ENCODE data around the gene SNTB2.
"Not testable (repeated sequence)": the region's sequence is repeated elsewhere in the genome, so short reads cannot be mapped to it uniquely, and the experiment has no call there.

SNTB2 gene

GRCh38 chr16:69186642-69187445 is at the start of gene SNTB2:
Gene SNTB2, plus strand, starts transcription at chr16:69187164. Its CDS starts 3 bp downstream, at chr16:69187167.
- DNase-seq (ENCODE audit: low read depth) = peak; percentile 97
- Histone ChIP-seq H3K4me3 (ENCODE audit: low read length) (peak within 1 kb of the TSS; percentile 90), H3K36me3 (ENCODE audit: control insufficient read depth, insufficient read depth, low read length, severe bottlenecking) (no peaks in the 10 kb centered on the region), H3K9me3 (ENCODE audit: control insufficient read depth, low read length) (no peaks in the 10 kb centered on the region), H3K4me1 (ENCODE audit: control insufficient read depth, insufficient read depth, low read length) (peaks cover 53% of the 10 kb centered on the region), H3K27me3 (replicated peaks; ENCODE audit: control insufficient read depth, insufficient read depth, low read length) (no peaks in the 10 kb centered on the region), H3K9ac (ENCODE audit: low read length) (peak within 1 kb of the TSS; percentile 86)

GRCh38 chr16:69138608-69139007 is 48.4 kb upstream of the SNTB2 start:
- Histone ChIP-seq H3K9me3 (ENCODE audit: control insufficient read depth, low read length) (no peaks in the 10 kb centered on the region), H3K4me3 (ENCODE audit: low read length) (no peak overlapping the region), H3K36me3 (ENCODE audit: control insufficient read depth, insufficient read depth, low read length, severe bottlenecking) (peaks cover 64% of the 10 kb centered on the region), H3K9ac (ENCODE audit: low read length) (no peak overlapping the region), H3K4me1 (ENCODE audit: control insufficient read depth, insufficient read depth, low read length) (peaks cover 35% of the 10 kb centered on the region), H3K27me3 (replicated peaks; ENCODE audit: control insufficient read depth, insufficient read depth, low read length) (no peaks in the 10 kb centered on the region)
- DNase-seq (ENCODE audit: low read depth) = no peak

GRCh38 chr16:69139464-69139863 is 47.5 kb upstream of the SNTB2 start:
- not testable (repeated sequence) for H3K4me3 ChIP-seq (ENCODE audit: low read length); DNase-seq (ENCODE audit: low read depth); H3K9me3 ChIP-seq (ENCODE audit: control insufficient read depth, low read length); H3K9ac ChIP-seq (ENCODE audit: low read length); H3K27me3 ChIP-seq (replicated peaks; ENCODE audit: control insufficient read depth, insufficient read depth, low read length)
- H3K36me3 ChIP-seq (ENCODE audit: control insufficient read depth, insufficient read depth, low read length, severe bottlenecking) = peaks cover 69% of the 10 kb centered on the region
- peaks cover 30% of the 10 kb centered on the region for H3K4me1 ChIP-seq (ENCODE audit: control insufficient read depth, insufficient read depth, low read length)

- peaks cover 40% of the 10 kb centered on the region for H3K4me1 ChIP-seq (ENCODE audit: control insufficient read depth, insufficient read depth, low read length)
- H3K36me3 ChIP-seq (ENCODE audit: control insufficient read depth, insufficient read depth, low read length, severe bottlenecking) = peaks cover 70% of the 10 kb centered on the region
- DNase-seq (ENCODE audit: low read depth) = no peak
- H3K27me3 ChIP-seq (replicated peaks; ENCODE audit: control insufficient read depth, insufficient read depth, low read length) = no peaks in the 10 kb centered on the region
- peak overlapping the region; percentile 17 for H3K9ac ChIP-seq (ENCODE audit: low read length)
- H3K9me3 ChIP-seq (ENCODE audit: control insufficient read depth, low read length) = no peaks in the 10 kb centered on the region
- no peak overlapping the region for H3K4me3 ChIP-seq (ENCODE audit: low read length)
Observed at GRCh38 chr16:69141014-69141413, 46.0 kb upstream of the SNTB2 start.

GRCh38 chr16:69141936-69142335 is 45.0 kb upstream of the SNTB2 start:
- peaks cover 70% of the 10 kb centered on the region for H3K36me3 ChIP-seq (ENCODE audit: control insufficient read depth, insufficient read depth, low read length, severe bottlenecking)
- peak overlapping the region; percentile 42 for H3K9ac ChIP-seq (ENCODE audit: low read length)
- H3K4me1 ChIP-seq (ENCODE audit: control insufficient read depth, insufficient read depth, low read length) = peaks cover 38% of the 10 kb centered on the region
- H3K4me3 ChIP-seq (ENCODE audit: low read length) = no peak overlapping the region
- no peaks in the 10 kb centered on the region for H3K27me3 ChIP-seq (replicated peaks; ENCODE audit: control insufficient read depth, insufficient read depth, low read length)
- no peak for DNase-seq (ENCODE audit: low read depth)
- no peaks in the 10 kb centered on the region for H3K9me3 ChIP-seq (ENCODE audit: control insufficient read depth, low read length)

- no peaks in the 10 kb centered on the region for H3K9me3 ChIP-seq (ENCODE audit: control insufficient read depth, low read length)
- H3K27me3 ChIP-seq (replicated peaks; ENCODE audit: control insufficient read depth, insufficient read depth, low read length) = no peaks in the 10 kb centered on the region
- peaks cover 32% of the 10 kb centered on the region for H3K4me1 ChIP-seq (ENCODE audit: control insufficient read depth, insufficient read depth, low read length)
- H3K4me3 ChIP-seq (ENCODE audit: low read length) = no peak overlapping the region
- H3K9ac ChIP-seq (ENCODE audit: low read length) = no peak overlapping the region
- DNase-seq (ENCODE audit: low read depth) = no peak
- H3K36me3 ChIP-seq (ENCODE audit: control insufficient read depth, insufficient read depth, low read length, severe bottlenecking) = peaks cover 59% of the 10 kb centered on the region
Observed at GRCh38 chr16:69143116-69143515, 43.8 kb upstream of the SNTB2 start.

GRCh38 chr16:69145658-69146057 is 41.3 kb upstream of the SNTB2 start:
- DNase-seq (ENCODE audit: low read depth) = no peak
- H3K36me3 ChIP-seq (ENCODE audit: control insufficient read depth, insufficient read depth, low read length, severe bottlenecking) = peaks cover 43% of the 10 kb centered on the region
- peak overlapping the region; percentile 43 for H3K4me3 ChIP-seq (ENCODE audit: low read length)

GRCh38 chr16:69149621-69150020 is 37.3 kb upstream of the SNTB2 start:
- not testable (repeated sequence) for H3K27me3 ChIP-seq (replicated peaks; ENCODE audit: control insufficient read depth, insufficient read depth, low read length); H3K9me3 ChIP-seq (ENCODE audit: control insufficient read depth, low read length); H3K9ac ChIP-seq (ENCODE audit: low read length); DNase-seq (ENCODE audit: low read depth); H3K4me3 ChIP-seq (ENCODE audit: low read length)
- H3K36me3 ChIP-seq (ENCODE audit: control insufficient read depth, insufficient read depth, low read length, severe bottlenecking) = peaks cover 48% of the 10 kb centered on the region
- peaks cover 14% of the 10 kb centered on the region for H3K4me1 ChIP-seq (ENCODE audit: control insufficient read depth, insufficient read depth, low read length)

More at GRCh38 chr16:69145658-69146057, 41.3 kb upstream of the SNTB2 start:
- Histone ChIP-seq H3K9me3 (ENCODE audit: control insufficient read depth, low read length) (no peaks in the 10 kb centered on the region), H3K27me3 (replicated peaks; ENCODE audit: control insufficient read depth, insufficient read depth, low read length) (no peaks in the 10 kb centered on the region), H3K4me1 (ENCODE audit: control insufficient read depth, insufficient read depth, low read length) (peaks cover 28% of the 10 kb centered on the region), H3K9ac (ENCODE audit: low read length) (peak overlapping the region; percentile 71)

- DNase-seq (ENCODE audit: low read depth) = peak; percentile 95
- Histone ChIP-seq H3K9me3 (ENCODE audit: control insufficient read depth, low read length) (no peaks in the 10 kb centered on the region), H3K36me3 (ENCODE audit: control insufficient read depth, insufficient read depth, low read length, severe bottlenecking) (peaks cover 53% of the 10 kb centered on the region), H3K4me3 (ENCODE audit: low read length) (no peak overlapping the region), H3K27me3 (replicated peaks; ENCODE audit: control insufficient read depth, insufficient read depth, low read length) (no peaks in the 10 kb centered on the region), H3K4me1 (ENCODE audit: control insufficient read depth, insufficient read depth, low read length) (peaks cover 8% of the 10 kb centered on the region), H3K9ac (ENCODE audit: low read length) (no peak overlapping the region)
Observed at GRCh38 chr16:69150146-69150865, 36.7 kb upstream of the SNTB2 start.

- Histone ChIP-seq H3K36me3 (ENCODE audit: control insufficient read depth, insufficient read depth, low read length, severe bottlenecking) (peaks cover 92% of the 10 kb centered on the region), H3K4me1 (ENCODE audit: control insufficient read depth, insufficient read depth, low read length) (no peaks in the 10 kb centered on the region)
Observed at GRCh38 chr16:69157196-69157595, 29.8 kb upstream of the SNTB2 start.

GRCh38 chr16:69160192-69160591 is 26.8 kb upstream of the SNTB2 start:
- no peak overlapping the region for H3K4me3 ChIP-seq (ENCODE audit: low read length)
- no peak overlapping the region for H3K9ac ChIP-seq (ENCODE audit: low read length)
- no peak for DNase-seq (ENCODE audit: low read depth)
- no peaks in the 10 kb centered on the region for H3K27me3 ChIP-seq (replicated peaks; ENCODE audit: control insufficient read depth, insufficient read depth, low read length)
- H3K4me1 ChIP-seq (ENCODE audit: control insufficient read depth, insufficient read depth, low read length) = no peaks in the 10 kb centered on the region
- H3K9me3 ChIP-seq (ENCODE audit: control insufficient read depth, low read length) = no peaks in the 10 kb centered on the region
- H3K36me3 ChIP-seq (ENCODE audit: control insufficient read depth, insufficient read depth, low read length, severe bottlenecking) = peaks cover 87% of the 10 kb centered on the region

More at GRCh38 chr16:69157196-69157595, 29.8 kb upstream of the SNTB2 start:
- H3K27me3 ChIP-seq (replicated peaks; ENCODE audit: control insufficient read depth, insufficient read depth, low read length) = no peaks in the 10 kb centered on the region
- no peak overlapping the region for H3K4me3 ChIP-seq (ENCODE audit: low read length)
- no peak for DNase-seq (ENCODE audit: low read depth)
- no peaks in the 10 kb centered on the region for H3K9me3 ChIP-seq (ENCODE audit: control insufficient read depth, low read length)
- no peak overlapping the region for H3K9ac ChIP-seq (ENCODE audit: low read length)
